HepG2 (cell line): ENCODE measurements around the gene RPS6KL1. TPM values are rescaled to one million over a fixed set of nuclear protein-coding genes. Genes with fewer than 3 reads are reported as not detected.

ENCODE experiments used
- ATAC-seq: fragments of 200-7000 bp; cut with Tn5 transposase; 3 replicates; pipeline ENCODE4 v1.9.1; 2020; ENCODE audit warnings: mild to moderate bottlenecking, moderate library complexity
- BruUV-seq: library from RNA; stranded (reverse); fragments of 400-500 nt; replicated peaks from 2 replicates; lab custom pipeline; 2021; lab: Mats Ljungman, UMichigan
- CTCF ChIA-PET: fragments of 300-600 bp; formaldehyde crosslinking; extraction: SDS; loops from one replicate; lab custom pipeline; 2021; ENCODE audit warnings: low total read pairs, inconsistent platforms, low intra/inter-chr PET ratio; lab: Yijun Ruan, JAX
- POLR2A ChIA-PET: fragments of 350-600 bp; sonication (Branson Sonifier 250); formaldehyde crosslinking; loops from one replicate; lab custom pipeline; 2020; ENCODE audit warnings: antibody characterized with exemption, inconsistent platforms; lab: Yijun Ruan, JAX
- DNase-seq: peaks from one replicate; pipeline ENCODE4 v3.0.0-alpha.2; 2015; ENCODE audit warnings: low spot score
- FAIRE-seq: peaks from 3 replicates; lab custom pipeline; 2011; peaks lifted over from hg19 to GRCh38; lab: Jason Lieb, UNC
- H2AFZ ChIP-seq: one replicate; pipeline ENCODE4 v1.6.1; 2011; ENCODE audit warnings: low read length, inconsistent platforms
- H3K27ac ChIP-seq: fragments of 300-600 bp; 3 replicates; pipeline ENCODE4 v1.8.0; 2011; ENCODE audit warnings: mixed run types, mild to moderate bottlenecking, mixed read lengths, low read length, inconsistent platforms; ENCODE audit not compliant: insufficient read depth; ENCODE audit errors: extremely low read length
- H3K27me3 ChIP-seq, 2 experiments: fragments of 200-600 bp in 1 of 2; 2 replicates in 1 of 2; 3 replicates in 1 of 2; pipeline versions ENCODE4 v1.6.0 to v1.8.0; 2011; ENCODE audit warnings: low read length in 2 of 2, mild to moderate bottlenecking in 2 of 2, moderate library complexity in 2 of 2, inconsistent platforms in 1 of 2; ENCODE audit not compliant: insufficient read depth in 2 of 2, control insufficient read depth in 1 of 2
- H3K36me3 ChIP-seq, 2 experiments: fragments of 200-600 bp in 1 of 2; replicated peaks in 1 of 2; 2 replicates in 1 of 2; 3 replicates in 1 of 2; pipeline versions ENCODE4 v1.5.1 to v1.8.0; 2011; ENCODE audit warnings: low read length in 2 of 2, inconsistent platforms in 1 of 2; ENCODE audit not compliant: insufficient read depth in 2 of 2, control insufficient read depth in 1 of 2
- H3K4me1 ChIP-seq: 2 replicates; pipeline ENCODE4 v1.5.1; 2012; ENCODE audit warnings: low read length, inconsistent platforms; ENCODE audit not compliant: insufficient read depth
- H3K4me2 ChIP-seq: 2 replicates; pipeline ENCODE4 v1.6.0; 2011; ENCODE audit warnings: low read depth, low read length, inconsistent platforms
- H3K4me3 ChIP-seq, 3 experiments: fragments of 200-600 bp in 1 of 3; sonication (generic), shearing (Covaris generic) in 1 of 3; replicated peaks in 1 of 3; 2 replicates each; pipeline ENCODE4 v1.5.1; 2011 to 2016; ENCODE audit warnings: low read length in 3 of 3, inconsistent platforms in 2 of 3, low read depth in 2 of 3, mild to moderate bottlenecking in 2 of 3, control low read depth in 1 of 3, mixed read lengths in 1 of 3; ENCODE audit not compliant: insufficient read depth in 1 of 3
- H3K79me2 ChIP-seq: one replicate; pipeline ENCODE4 v1.6.1; 2011; ENCODE audit warnings: low read length, inconsistent platforms; ENCODE audit not compliant: insufficient read depth
- H3K9ac ChIP-seq: 2 replicates; pipeline ENCODE4 v1.6.0; 2011; ENCODE audit warnings: mild to moderate bottlenecking, low read depth, low read length, inconsistent platforms; ENCODE audit not compliant: insufficient read depth
- H3K9me3 ChIP-seq: 2 replicates; pipeline ENCODE4 v1.5.1; 2012; ENCODE audit warnings: mild to moderate bottlenecking, low read length
- H4K20me1 ChIP-seq: 2 replicates; pipeline ENCODE4 v1.6.0; 2011; ENCODE audit warnings: inconsistent platforms, mild to moderate bottlenecking, low read length, moderate library complexity; ENCODE audit not compliant: insufficient read depth
- ARNT2 ChIP-seq: sonication (generic); formaldehyde crosslinking; IDR thresholded peaks from 2 replicates; pipeline ENCODE4 v1.8.0; 2022; ENCODE audit warnings: mild to moderate bottlenecking, low read depth, missing genetic modification reagents, moderate library complexity
- ATF7 ChIP-seq, 2 experiments: fragments of 450-650 bp in 1 of 2; sonication (generic) in 1 of 2; formaldehyde crosslinking in 1 of 2; IDR thresholded peaks; 2 replicates each; pipeline versions ENCODE4 v1.4.0 to v1.6.1; 2016 to 2020; ENCODE audit warnings: antibody characterized with exemption in 1 of 2, mild to moderate bottlenecking in 1 of 2, missing genetic modification reagents in 1 of 2
- CEBPG ChIP-seq: IDR thresholded peaks from 2 replicates; pipeline ENCODE4 v1.6.1; 2016
- CREB1 ChIP-seq, 2 experiments: fragments of 450-650 bp in 1 of 2; IDR thresholded peaks; 2 replicates each; pipeline ENCODE4 v1.6.1; 2016 to 2017; ENCODE audit warnings: control low read depth in 1 of 2, mild to moderate bottlenecking in 1 of 2, missing compliant biosample characterization in 1 of 2, missing genetic modification characterization in 1 of 2
- DPF2 ChIP-seq: sonication (generic); formaldehyde crosslinking; IDR thresholded peaks from 2 replicates; pipeline ENCODE4 v1.4.0; 2020; ENCODE audit warnings: mild to moderate bottlenecking, low read depth, missing genetic modification reagents, borderline replicate concordance
- SIX4 ChIP-seq: sonication (generic); formaldehyde crosslinking; IDR thresholded peaks from 2 replicates; pipeline ENCODE4 v1.4.0; 2020; ENCODE audit warnings: missing genetic modification reagents
- XRCC5 ChIP-seq: fragments of 200-400 bp; formaldehyde crosslinking; optimal IDR thresholded peaks from 2 replicates; pipeline ENCODE3; 2017; ENCODE audit warnings: mild to moderate bottlenecking, low read length
- ZKSCAN5 ChIP-seq: sonication (generic); formaldehyde crosslinking; IDR thresholded peaks from 2 replicates; pipeline ENCODE4 v1.5.1; 2020; ENCODE audit warnings: mild to moderate bottlenecking, missing genetic modification reagents
- ZNF24 ChIP-seq: fragments of 450-650 bp; IDR thresholded peaks from 2 replicates; pipeline ENCODE4 v1.6.1; 2017; ENCODE audit warnings: antibody characterized with exemption, mild to moderate bottlenecking
- ZNF570 ChIP-seq: sonication (generic); formaldehyde crosslinking; IDR thresholded peaks from 2 replicates; pipeline ENCODE4 v1.4.0; 2020; ENCODE audit warnings: mild to moderate bottlenecking, missing genetic modification reagents, borderline replicate concordance
- ZNF615 ChIP-seq: sonication (generic); formaldehyde crosslinking; IDR thresholded peaks from 2 replicates; pipeline ENCODE4 v1.5.0; 2020; ENCODE audit warnings: mild to moderate bottlenecking, missing genetic modification reagents, borderline replicate concordance
- ZNF883 ChIP-seq: sonication (generic); formaldehyde crosslinking; IDR thresholded peaks from 2 replicates; pipeline ENCODE4 v1.5.1; 2020; ENCODE audit warnings: mild to moderate bottlenecking, missing genetic modification reagents; ENCODE audit errors: not compliant biosample characterization
- ZSCAN22 ChIP-seq: sonication (generic); formaldehyde crosslinking; IDR thresholded peaks from 2 replicates; pipeline ENCODE4 v1.4.0; 2020; ENCODE audit warnings: mild to moderate bottlenecking, missing genetic modification reagents
- WGBS: methylation state at CpG from one replicate; pipeline ENCODE4 v1.1.6; 2017; ENCODE audit warnings: low lambda C conversion rate; 5-methylcytosine and 5-hydroxymethylcytosine counted together
- in situ Hi-C: cut with HindIII; loops from 2 replicates; pipeline ENCODE4 v1.10.0; 2017; ENCODE audit warnings: low pct_unique_long_range_greater_than_20kb; ENCODE audit not compliant: extremely low pct_ligation_motif_present
- intact Hi-C: fragments of 100-400 bp; cut with micrococcal nuclease; formaldehyde crosslinking; loops from one replicate; pipeline ENCODE4 v1.10.0; 2022; ENCODE audit not compliant: unreplicated experiment
- polyA plus RNA-seq, 8 experiments: library from polyadenylated mRNA; depleted of rRNA in 3 of 8; stranded (reverse) in 7 of 8; unstranded in 1 of 8; fragments of >200 nt; fragmentation: Illumina TruSeq in 4 of 8; extraction: Trizol in 4 of 8; gene quantifications; 2 replicates each; pipeline versions ENCODE4 v1.2.1 to v1.2.3, GENCODE V29; 2011 to 2016; ENCODE audit warnings: low read depth in 4 of 8, missing spikeins in 1 of 8, mixed read lengths in 1 of 8; ENCODE audit not compliant: insufficient read depth in 1 of 8
- total RNA-seq, 5 experiments: library from RNA; depleted of rRNA; stranded (reverse); fragments of >200 nt; fragmentation: Illumina TruSeq; extraction: Trizol; gene quantifications; 2 replicates each; pipeline ENCODE4 v1.2.3, GENCODE V29; 2016; ENCODE audit warnings: low read depth in 1 of 5
- TF ChIP-seq, protein P1 (sequence below): sonication (generic); formaldehyde crosslinking; IDR thresholded peaks from 2 replicates; pipeline ENCODE4 v1.8.1; 2023; ENCODE audit warnings: missing genetic modification reagents, mild to moderate bottlenecking, borderline replicate concordance
- TF ChIP-seq, protein P2 (sequence below): sonication (generic); formaldehyde crosslinking; IDR thresholded peaks from 2 replicates; pipeline ENCODE4 v1.5.1; 2020; ENCODE audit warnings: mild to moderate bottlenecking, missing genetic modification reagents, moderate library complexity

The RPS6KL1 gene
- total and polyA plus RNA-seq, 2 of the 13 experiments (the other 11 are each of a cell fraction or from before 2014, with no cell fraction given), result 6.5 to 11.5 TPM

DNA sequence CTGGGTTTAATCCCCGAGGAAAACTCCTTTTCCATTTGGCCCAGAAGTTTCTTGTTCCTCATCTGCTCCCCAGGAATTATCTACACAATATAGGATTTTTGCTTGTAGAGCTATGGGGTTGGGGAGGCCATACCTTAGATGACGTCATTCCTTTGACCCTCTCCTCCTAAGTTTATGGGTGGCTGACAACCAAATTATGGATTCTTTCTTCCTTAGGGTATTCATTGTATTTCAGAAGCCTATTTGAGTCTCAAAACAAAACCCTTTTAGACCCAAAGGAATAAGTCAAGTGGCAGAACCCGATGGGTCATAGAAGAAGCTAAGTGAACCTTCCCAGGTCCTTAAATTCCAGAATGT is 61.3 kb downstream of the RPS6KL1 start:
- WGBS, result 2% methylated on average over 3 of the region's 3 CpGs
- Histone ChIP-seq H3K27ac (no peak overlapping the region), H4K20me1 (no peaks in the 10 kb centered on the region), H3K4me3 (no peak overlapping the region), H3K27me3 (peaks cover 2 to 4% of the 10 kb centered on the region in 2 experiments; a peak in 1 of 5 replicates), H3K4me2 (no peak overlapping the region), H3K9ac (no peak overlapping the region), H3K36me3 (no peaks in the 10 kb centered on the region), H3K9me3 (no peaks in the 10 kb centered on the region), H2AFZ (no peak overlapping the region), H3K79me2 (no peaks in the 10 kb centered on the region), H3K4me1 (peaks cover 8% of the 10 kb centered on the region)
- POLR2A ChIA-PET, result interaction anchor here (1.5 to 2.7 kb wide), 3 partner anchors 17 to 44 kb away, joined by 3 to 12 read pairs (median 7); no protein-coding TSS in a partner anchor
- no peak for DNase-seq
- no peak for FAIRE-seq
- CTCF ChIA-PET, result interaction anchor here (2.5 kb wide), 1 partner anchor 44 kb away, joined by 47 read pairs; no protein-coding TSS in a partner anchor
- no peak for ATAC-seq
- intact Hi-C loops (loop anchor here (1.0 kb wide), 1 partner anchor 44 kb away; no protein-coding TSS in a partner anchor), in situ Hi-C loops (loop anchor here (5.0 kb wide), 1 partner anchor 46 kb away; no protein-coding TSS in a partner anchor)
- BruUV-seq, result no TSS peak
- TF ChIP-seq ATF7 (IDR thresholded peaks at IDR 0.05) (peak; percentile 99), ATF7 (CRISPR knock-in tag; IDR thresholded peaks at IDR 0.05) (no peak), CREB1 (IDR thresholded peaks at IDR 0.05) (peak; percentile 90), CREB1 (CRISPR knock-in tag; IDR thresholded peaks at IDR 0.05) (no peak)
- TF ChIP-seq, protein P1, sequence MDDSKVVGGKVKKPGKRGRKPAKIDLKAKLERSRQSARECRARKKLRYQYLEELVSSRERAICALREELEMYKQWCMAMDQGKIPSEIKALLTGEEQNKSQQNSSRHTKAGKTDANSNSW (CRISPR knock-in tag), result no peak

DNA sequence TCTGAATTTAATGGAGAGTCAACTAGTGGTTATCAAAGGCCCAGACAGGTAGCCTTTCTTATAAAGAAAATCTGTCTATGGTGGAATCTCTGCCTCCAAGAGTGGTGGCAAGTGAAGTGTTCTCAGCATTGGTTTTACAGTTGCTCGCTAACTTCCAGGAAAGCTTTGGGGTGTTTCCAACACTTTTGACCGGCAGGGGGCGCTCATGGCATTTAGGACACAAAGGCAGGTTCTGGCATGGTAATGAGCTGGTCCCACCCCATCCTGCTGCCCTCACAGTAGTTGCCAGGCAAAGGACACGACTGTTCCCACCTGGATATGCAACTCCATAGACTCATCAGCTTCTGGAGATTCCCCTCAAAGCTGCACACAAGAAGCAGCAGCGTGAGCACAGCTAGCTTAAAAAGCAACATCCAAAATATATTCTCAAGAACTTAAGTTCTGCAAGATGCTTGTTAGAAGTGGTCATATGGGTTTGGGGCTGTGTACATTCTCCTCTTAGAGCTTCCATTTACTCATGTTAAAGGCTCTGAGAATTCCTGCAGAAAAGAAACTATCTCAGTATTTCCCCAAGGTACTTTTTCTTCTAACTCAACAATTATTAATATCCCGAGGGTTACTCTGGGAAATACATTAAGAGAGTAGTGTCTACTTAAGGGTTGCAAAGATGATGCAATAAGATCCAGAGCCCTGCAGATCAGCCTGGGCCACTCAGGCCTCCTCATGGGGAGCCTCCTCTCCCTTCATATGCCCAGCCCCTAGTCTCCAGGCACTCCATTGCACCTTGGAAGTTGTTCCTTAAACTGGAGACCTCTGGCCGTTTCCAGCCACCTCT is 61.9 kb downstream of the RPS6KL1 start:
- Histone ChIP-seq H3K9ac (no peak overlapping the region), H4K20me1 (no peaks in the 10 kb centered on the region), H3K27ac (no peak overlapping the region), H3K36me3 (no peaks in the 10 kb centered on the region), H3K79me2 (no peaks in the 10 kb centered on the region), H3K27me3 (0 out of 5 replicates have a peak, but pooled peaks cover 0 to 2% of the 10 kb centered on the region in 2 experiments), H3K4me1 (peaks cover 2% of the 10 kb centered on the region), H3K4me3 (no peak overlapping the region), H3K4me2 (no peak overlapping the region), H3K9me3 (no peaks in the 10 kb centered on the region), H2AFZ (no peak overlapping the region)
- BruUV-seq, result no TSS peak
- intact Hi-C loops, result loop anchor here (1.0 kb wide), 1 partner anchor 44 kb away; no protein-coding TSS in a partner anchor
- DNase-seq (peak; percentile 77), ATAC-seq (peak; percentile 89), FAIRE-seq (peak; percentile 93)
- in situ Hi-C loops, result loop anchor here (5.0 kb wide), 1 partner anchor 46 kb away; no protein-coding TSS in a partner anchor
- POLR2A ChIA-PET, result interaction anchor here (1.1 to 2.7 kb wide), 6 partner anchors 18 to 46 kb away, joined by 3 to 12 read pairs (median 6); no protein-coding TSS in a partner anchor
- CTCF ChIA-PET, result interaction anchor here (0.6 to 2.5 kb wide), 3 partner anchors 9 to 45 kb away, joined by 3 to 47 read pairs (median 5); no protein-coding TSS in a partner anchor
- 15% methylated on average over 7 of the region's 7 CpGs for WGBS
- TF ChIP-seq, protein P2, sequence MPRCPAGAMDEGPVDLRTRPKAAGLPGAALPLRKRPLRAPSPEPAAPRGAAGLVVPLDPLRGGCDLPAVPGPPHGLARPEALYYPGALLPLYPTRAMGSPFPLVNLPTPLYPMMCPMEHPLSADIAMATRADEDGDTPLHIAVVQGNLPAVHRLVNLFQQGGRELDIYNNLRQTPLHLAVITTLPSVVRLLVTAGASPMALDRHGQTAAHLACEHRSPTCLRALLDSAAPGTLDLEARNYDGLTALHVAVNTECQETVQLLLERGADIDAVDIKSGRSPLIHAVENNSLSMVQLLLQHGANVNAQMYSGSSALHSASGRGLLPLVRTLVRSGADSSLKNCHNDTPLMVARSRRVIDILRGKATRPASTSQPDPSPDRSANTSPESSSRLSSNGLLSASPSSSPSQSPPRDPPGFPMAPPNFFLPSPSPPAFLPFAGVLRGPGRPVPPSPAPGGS, result no peak
- TF ChIP-seq ZNF883 (CRISPR knock-in tag), result no peak
- TF ChIP-seq ZKSCAN5 (CRISPR knock-in tag), result no peak
- no peak for TF ChIP-seq CEBPG (CRISPR knock-in tag)
- no peak for TF ChIP-seq ZNF570 (CRISPR knock-in tag)
- TF ChIP-seq SIX4 (CRISPR knock-in tag), result no peak
- TF ChIP-seq ZNF24, result no peak
- no peak for TF ChIP-seq ZSCAN22
- TF ChIP-seq DPF2 (CRISPR knock-in tag), result no peak
- TF ChIP-seq XRCC5, result peak; percentile 57
- no peak for TF ChIP-seq ZNF615
- TF ChIP-seq ARNT2 (CRISPR knock-in tag), result no peak
